ENCODE data around the gene CHDH.

GRCh38 chr3:53863145-53863544 lies 16.9 kb upstream of the CHDH start:
- TF ChIP-seq CTCF (IDR thresholded peaks at IDR 0.05), result no peak
- TF ChIP-seq POLR2A (IDR thresholded peaks at IDR 0.05), result no peak

Data from heart left ventricle (tissue), 13 donors.